HCT116 (cell line): Measurements from ENCODE around the gene TOLLIP. TPM values are rescaled to one million over a fixed set of nuclear protein-coding genes. Genes with fewer than 3 reads are reported as not detected.

Experiments used
- ATAC-seq: fragments of 200-7000 bp; cut with Tn5 transposase; 2 replicates; pipeline ENCODE4 v1.9.1; 2020; ENCODE audit warnings: mild to moderate bottlenecking, moderate library complexity
- BruUV-seq: library from RNA; stranded (reverse); fragments of 400-500 nt; replicated peaks from 2 replicates; lab custom pipeline; 2021; lab: Mats Ljungman, UMichigan
- CTCF ChIA-PET: fragments of 300-600 bp; sonication (Branson Sonifier 250); formaldehyde crosslinking; loops from one replicate; lab custom pipeline; 2021; ENCODE audit warnings: antibody characterized with exemption; lab: Charles Lee
- POLR2A ChIA-PET: fragments of 300-600, 350-600 bp; sonication (Branson Sonifier 250); formaldehyde crosslinking; loops from one replicate; lab custom pipeline; 2021; ENCODE audit warnings: antibody characterized with exemption; lab: Charles Lee
- RAD21 ChIA-PET, 2 experiments: fragments of 300-600 bp; sonication (Branson Sonifier 250); formaldehyde crosslinking; loops; one replicate each; lab custom pipeline; 2023; ENCODE audit warnings: low total read pairs in 2 of 2; ENCODE audit not compliant: uncharacterized antibody in 2 of 2, unreplicated experiment in 2 of 2, low non-redundant PET in 1 of 2; lab: Charles Lee
- DNase-seq: peaks from one replicate; pipeline ENCODE4 v3.0.0-alpha.2; 2010; ENCODE audit warnings: low read depth, low spot score
- H2AFZ ChIP-seq: fragments of 200-600 bp; shearing (Covaris generic), sonication (generic); 2 replicates; pipeline ENCODE4 v1.6.1; 2017; ENCODE audit warnings: low read depth, mixed run types, mixed read lengths, antibody characterized with exemption, low read length; ENCODE audit not compliant: poor library complexity, severe bottlenecking
- H3K27ac ChIP-seq: 2 replicates; pipeline ENCODE4 v1.5.1; 2012; ENCODE audit warnings: low read depth, low read length
- H3K27me3 ChIP-seq: fragments of 200-600 bp; sonication (generic); 2 replicates; pipeline ENCODE4 v1.6.1; 2016; ENCODE audit warnings: mixed run types, low read length, mixed read lengths; ENCODE audit not compliant: insufficient read depth
- H3K36me3 ChIP-seq, 2 experiments: fragments of 200-500 bp in 1 of 2; fragments of 200-600 bp in 1 of 2; sonication (Bioruptor generic) in 1 of 2; sonication (generic) in 1 of 2; 2 replicates each; pipeline versions ENCODE4 v1.5.1 to v1.6.1; 2014 to 2016; ENCODE audit warnings: low read length in 2 of 2, inconsistent platforms in 1 of 2, mixed read lengths in 1 of 2, mixed run types in 1 of 2; ENCODE audit not compliant: insufficient read depth in 2 of 2, control insufficient read depth in 1 of 2
- H3K4me1 ChIP-seq, 2 experiments: fragments of 200-600 bp in 1 of 2; sonication (generic) in 1 of 2; 2 replicates each; pipeline versions ENCODE4 v1.5.1 to v1.6.1; 2012 to 2017; ENCODE audit warnings: low read length in 2 of 2, inconsistent platforms in 1 of 2, mild to moderate bottlenecking in 1 of 2, mixed read lengths in 1 of 2, mixed run types in 1 of 2, moderate library complexity in 1 of 2; ENCODE audit not compliant: insufficient read depth in 2 of 2, control insufficient read depth in 1 of 2
- H3K4me2 ChIP-seq: fragments of 200-600 bp; sonication (generic); 2 replicates; pipeline ENCODE4 v1.6.1; 2017; ENCODE audit warnings: mixed run types, low read length, mixed read lengths
- H3K4me3 ChIP-seq, 2 experiments: fragments of 200-600 bp in 1 of 2; sonication (generic) in 1 of 2; replicated peaks in 1 of 2; 2 replicates each; pipeline ENCODE4 v1.5.1; 2011 to 2016; ENCODE audit warnings: low read length in 2 of 2, control low read depth in 1 of 2, low read depth in 1 of 2, mild to moderate bottlenecking in 1 of 2, mixed read lengths in 1 of 2, mixed run types in 1 of 2
- H3K79me2 ChIP-seq: fragments of 200-600 bp; sonication (generic); 2 replicates; pipeline ENCODE4 v1.6.1; 2017; ENCODE audit warnings: mild to moderate bottlenecking, mixed run types, low read length, moderate library complexity, mixed read lengths; ENCODE audit not compliant: insufficient read depth
- H3K9ac ChIP-seq: fragments of 200-600 bp; sonication (generic); 2 replicates; pipeline ENCODE4 v1.6.1; 2016; ENCODE audit warnings: low read length, mixed read lengths
- H3K9me2 ChIP-seq: fragments of 200-600 bp; sonication (generic), shearing (Covaris generic); 2 replicates; pipeline ENCODE4 v1.6.1; 2017; ENCODE audit warnings: mixed run types, mild to moderate bottlenecking, moderate library complexity; ENCODE audit not compliant: insufficient read depth
- H3K9me3 ChIP-seq, 2 experiments: fragments of 200-500 bp in 1 of 2; fragments of 200-600 bp in 1 of 2; sonication (Bioruptor generic) in 1 of 2; sonication (generic) in 1 of 2; 2 replicates each; pipeline ENCODE4 v1.6.1; 2014 to 2017; ENCODE audit warnings: low read length in 2 of 2, mixed read lengths in 2 of 2, inconsistent platforms in 1 of 2, low read depth in 1 of 2, mild to moderate bottlenecking in 1 of 2, mixed run types in 1 of 2, moderate library complexity in 1 of 2; ENCODE audit not compliant: control insufficient read depth in 1 of 2, insufficient read depth in 1 of 2
- H4K20me1 ChIP-seq: fragments of 200-600 bp; sonication (generic), shearing (Covaris generic); 2 replicates; pipeline ENCODE4 v1.6.1; 2017; ENCODE audit warnings: mixed run types, mild to moderate bottlenecking, moderate library complexity; ENCODE audit not compliant: insufficient read depth
- ATF3 ChIP-seq: IDR thresholded peaks from 2 replicates; pipeline ENCODE4 v1.6.1; 2012
- CEBPB ChIP-seq: IDR thresholded peaks from 2 replicates; pipeline ENCODE4 v1.6.1; 2012; ENCODE audit warnings: low read depth
- CTCF ChIP-seq, 3 experiments: fragments of 200-600 bp in 1 of 3; sonication (generic) in 1 of 3; IDR thresholded peaks in 2 of 3; conservative IDR thresholded peaks in 1 of 3; 2 replicates each; pipeline ENCODE4 v1.5.1; 2012 to 2017; ENCODE audit warnings: low read depth in 2 of 3, low read length in 2 of 3, antibody characterized with exemption in 1 of 3, borderline replicate concordance in 1 of 3, control low read depth in 1 of 3, mild to moderate bottlenecking in 1 of 3, mixed read lengths in 1 of 3, mixed run types in 1 of 3, moderate library complexity in 1 of 3; ENCODE audit not compliant: insufficient read depth in 1 of 3
- POLR2A ChIP-seq: IDR thresholded peaks from 2 replicates; pipeline ENCODE4 v1.7.0; 2011; ENCODE audit warnings: borderline replicate concordance; ENCODE audit not compliant: insufficient read depth, insufficient read length; ENCODE audit errors: extremely low read depth
- POLR2AphosphoS5 ChIP-seq: IDR thresholded peaks from 2 replicates; pipeline ENCODE4 v1.6.1; 2011; ENCODE audit warnings: mild to moderate bottlenecking, low read depth, low read length, moderate library complexity
- REST ChIP-seq: IDR thresholded peaks from 2 replicates; pipeline ENCODE4 v1.6.1; 2012; ENCODE audit warnings: low read depth
- SIN3A ChIP-seq: IDR thresholded peaks from 2 replicates; pipeline ENCODE4 v1.6.1; 2012; ENCODE audit warnings: low read depth
- intact Hi-C: fragments of 100-400 bp; cut with micrococcal nuclease; formaldehyde crosslinking; loops from 2 replicates; pipeline ENCODE4 v1.10.0; 2022
- total RNA-seq: library from RNA; stranded (reverse); gene quantifications from one replicate; pipeline ENCODE4 v1.2.1, GENCODE V29; 2021; ENCODE audit not compliant: unreplicated experiment

TOLLIP gene
- total RNA-seq, 1 experiment from 2014 or later = 28.5 TPM

GRCh38 chr11:1351278-1351937 lies 42.0 kb upstream of the TOLLIP start:
- Histone ChIP-seq H3K9ac (no peak overlapping the region), H3K4me3 (no peak overlapping the region), H3K9me3 (no peaks in the 10 kb centered on the region), H3K9me2 (no peaks in the 10 kb centered on the region), H3K4me2 (no peak overlapping the region), H3K36me3 (no peaks in the 10 kb centered on the region), H4K20me1 (no peaks in the 10 kb centered on the region), H2AFZ (no peak overlapping the region), H3K79me2 (no peaks in the 10 kb centered on the region), H3K27me3 (no peaks in the 10 kb centered on the region), H3K27ac (no peak overlapping the region), H3K4me1 (no peaks in the 10 kb centered on the region)
- ATAC-seq (peak; percentile 67), DNase-seq (peak; percentile 69)
- ChIA-PET POLR2A (interaction anchor here (0.7 to 1.5 kb wide), 6 partner anchors 8 to 835 kb away, joined by 3 to 8 read pairs (median 3); no protein-coding TSS in a partner anchor), RAD21 (no interaction called here), CTCF (interaction anchor here (1.2 kb wide), 1 partner anchor 195 kb away, joined by 3 read pairs; no protein-coding TSS in a partner anchor)
- intact Hi-C loops = no loop called here
- TF ChIP-seq POLR2A = peak; percentile 98
- TF ChIP-seq POLR2AphosphoS5 = peak; percentile 83
- TF ChIP-seq CEBPB = no peak
- peak; percentile 63; the same call in 1 of the 2 replicates for TF ChIP-seq SIN3A
- no TSS peak for BruUV-seq

- no peaks in the 10 kb centered on the region for H3K36me3 ChIP-seq
- H3K4me3 ChIP-seq = no peak overlapping the region
- H3K9me2 ChIP-seq = no peaks in the 10 kb centered on the region
- ChIA-PET RAD21 (no interaction called here), POLR2A (interaction anchor here (0.6 kb wide), 1 partner anchor 29 kb away, joined by 4 read pairs; no protein-coding TSS in a partner anchor), CTCF (interaction anchor here (1.2 kb wide), 1 partner anchor 197 kb away, joined by 3 read pairs; no protein-coding TSS in a partner anchor)
- no peak overlapping the region for H3K9ac ChIP-seq
- no peaks in the 10 kb centered on the region for H3K27me3 ChIP-seq
- H2AFZ ChIP-seq = no peak overlapping the region
- no peaks in the 10 kb centered on the region for H3K4me1 ChIP-seq
- ATAC-seq (no peak), DNase-seq (no peak)
- no peaks in the 10 kb centered on the region for H3K79me2 ChIP-seq
- BruUV-seq = no TSS peak
- intact Hi-C loops = no loop called here
- H4K20me1 ChIP-seq = no peaks in the 10 kb centered on the region
- no peak overlapping the region for H3K27ac ChIP-seq
- no peak overlapping the region for H3K4me2 ChIP-seq
- TF ChIP-seq POLR2AphosphoS5 (no peak), REST (no peak), SIN3A (no peak), ATF3 (no peak), CTCF (IDR thresholded peaks at IDR 0.05 in 2 of 3, conservative IDR thresholded peaks at IDR 0.05 in 1 of 3; ENCODE audit: borderline replicate concordance in 1 of 3, insufficient read depth in 1 of 3, low read depth in 2 of 3, low read length in 2 of 3) (no peak)
- no peaks in the 10 kb centered on the region for H3K9me3 ChIP-seq
Measured at GRCh38 chr11:1350086-1350725, 40.8 kb upstream of the TOLLIP start.
